NB4 (cell line): ENCODE measurements around the gene DYNLT1.
A peak's percentile ranks its signal among the peaks of the same experiment; 100 is the strongest.
"Not testable (repeated sequence)": the region's sequence is repeated elsewhere in the genome, so short reads cannot be mapped to it uniquely, and the experiment has no call there.

Experiments
- DNase-seq: peaks from one replicate; pipeline ENCODE4 v3.0.0; 2010; ENCODE audit warnings: low read depth
- H3K4me3 ChIP-seq: one replicate; pipeline ENCODE4 v1.5.1; 2011; ENCODE audit warnings: mild to moderate bottlenecking, low read depth, low read length, moderate library complexity
- CTCF ChIP-seq: IDR thresholded peaks from one replicate; pipeline ENCODE4 v1.5.1; 2012; ENCODE audit warnings: low read depth, low read length
- MAX ChIP-seq: IDR thresholded peaks from 2 replicates; pipeline ENCODE4 v1.6.1; 2011; ENCODE audit warnings: low read depth, low read length
- MYC ChIP-seq: IDR thresholded peaks from 2 replicates; pipeline ENCODE4 v1.6.1; 2011; ENCODE audit warnings: low read depth, low read length
- POLR2A ChIP-seq: IDR thresholded peaks from 2 replicates; pipeline ENCODE4 v1.6.1; 2011; ENCODE audit warnings: mild to moderate bottlenecking; ENCODE audit not compliant: insufficient read length; ENCODE audit errors: extremely low read depth

Gene DYNLT1

GRCh38 chr6:158660333-158660754 lies 15.8 kb upstream of the DYNLT1 start:
- DNase-seq = peak; percentile 58
- TF ChIP-seq MYC = no peak
- TF ChIP-seq CTCF = peak; percentile 79
- no peak for TF ChIP-seq MAX
- TF ChIP-seq POLR2A = no peak

GRCh38 chr6:158656986-158657385 lies 12.4 kb upstream of the DYNLT1 start:
- DNase-seq, H3K4me3 ChIP-seq: not testable (repeated sequence)

More at GRCh38 chr6:158660333-158660754, 15.8 kb upstream of the DYNLT1 start:
- no peak overlapping the region for H3K4me3 ChIP-seq

- TF ChIP-seq CTCF (no peak), MYC (no peak), MAX (no peak), POLR2A (no peak)
- no peak overlapping the region for H3K4me3 ChIP-seq
- no peak for DNase-seq
These were observed 11.3 kb upstream of the DYNLT1 start for GRCh38 chr6:158655569-158656450.

GRCh38 chr6:158654960-158655489 lies 10.5 kb upstream of the DYNLT1 start:
- TF ChIP-seq CTCF = no peak
- no peak for TF ChIP-seq MAX
- no peak for TF ChIP-seq MYC
- no peak for TF ChIP-seq POLR2A
- DNase-seq = peak; percentile 72
- H3K4me3 ChIP-seq = no peak overlapping the region

- TF ChIP-seq MYC = no peak
- no peak for TF ChIP-seq CTCF
- no peak for TF ChIP-seq POLR2A
- no peak for TF ChIP-seq MAX
- H3K4me3 ChIP-seq = no peak overlapping the region
- DNase-seq = peak; percentile 52
These were observed 10.0 kb upstream of the DYNLT1 start for GRCh38 chr6:158654498-158654897.

GRCh38 chr6:158653577-158654354 lies 9.2 kb upstream of the DYNLT1 start:
- H3K4me3 ChIP-seq = no peak overlapping the region
- TF ChIP-seq CTCF = no peak
- TF ChIP-seq POLR2A = no peak
- peak; percentile 75 for DNase-seq

- not testable (repeated sequence) for DNase-seq, H3K4me3 ChIP-seq
These were observed 7.6 kb upstream of the DYNLT1 start for GRCh38 chr6:158651981-158652737.
